Epidermal melanocyte (primary cell): ENCODE measurements around the gene ISM1.

ENCODE experiments used
- DNase-seq: peaks from one replicate; pipeline ENCODE4 v3.0.0; 2011; ENCODE audit warnings: low spot score; ENCODE audit not compliant: insufficient read length

The ISM1 gene

DNA sequence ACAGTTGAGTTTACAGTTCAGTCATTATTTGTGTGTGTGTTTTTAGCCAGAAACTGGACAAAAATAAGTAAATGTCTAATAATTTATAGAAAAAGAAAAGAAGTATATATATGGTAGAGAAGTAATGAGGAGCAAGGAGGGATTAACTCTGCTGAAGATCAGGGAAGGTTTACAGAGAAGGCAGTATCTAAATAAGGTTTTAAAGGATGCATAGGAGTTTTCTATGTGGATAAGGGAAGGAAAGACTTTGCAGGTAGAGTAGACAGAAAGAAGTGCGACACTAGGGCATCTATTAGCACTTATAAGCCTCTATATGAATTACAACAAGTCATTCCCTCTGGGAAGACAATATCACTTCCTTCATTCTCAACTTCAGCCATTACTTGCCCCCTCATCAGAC lies 34.3 kb downstream of the ISM1 start:
- DNase-seq = no peak

DNA sequence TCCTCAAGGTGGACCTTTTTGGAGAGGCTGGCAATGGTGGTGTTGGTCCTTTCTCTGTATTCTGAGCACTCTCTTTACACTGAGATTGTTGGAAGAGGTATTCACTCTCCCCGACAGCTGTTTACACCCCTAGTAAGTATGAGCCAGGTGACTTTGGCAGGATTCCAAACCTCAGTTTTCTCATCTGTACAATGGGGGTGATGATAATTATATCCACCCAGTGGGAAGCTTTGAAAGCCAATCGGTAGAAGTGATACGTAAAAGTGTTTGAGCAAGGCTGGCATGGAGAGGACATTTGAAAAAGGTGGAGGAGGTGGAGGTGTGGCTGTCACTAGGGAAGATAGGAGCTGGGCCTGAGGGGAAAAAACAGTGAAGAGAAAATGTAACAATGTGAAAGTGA lies 35.5 kb downstream of the ISM1 start:
- DNase-seq = no peak

DNA sequence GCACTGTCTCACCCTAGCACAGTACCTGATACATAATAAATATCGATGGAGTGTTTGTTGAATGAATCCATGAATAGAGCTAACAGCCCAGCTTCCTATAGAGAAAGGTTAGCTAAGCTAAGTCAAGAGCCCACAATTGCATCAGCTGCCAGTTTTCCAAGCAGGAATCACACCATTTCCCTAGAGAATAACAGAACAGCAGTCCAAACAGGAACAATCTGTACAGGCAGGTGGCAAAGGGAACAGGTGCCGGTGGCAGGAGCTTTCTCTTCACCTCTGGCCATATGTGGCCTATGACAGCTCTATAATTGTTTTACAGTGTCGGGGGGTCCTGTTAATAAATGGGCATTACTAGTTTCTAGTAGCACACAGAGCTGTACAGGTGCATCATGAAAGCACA lies 38.8 kb downstream of the ISM1 start:
- no peak for DNase-seq

DNA sequence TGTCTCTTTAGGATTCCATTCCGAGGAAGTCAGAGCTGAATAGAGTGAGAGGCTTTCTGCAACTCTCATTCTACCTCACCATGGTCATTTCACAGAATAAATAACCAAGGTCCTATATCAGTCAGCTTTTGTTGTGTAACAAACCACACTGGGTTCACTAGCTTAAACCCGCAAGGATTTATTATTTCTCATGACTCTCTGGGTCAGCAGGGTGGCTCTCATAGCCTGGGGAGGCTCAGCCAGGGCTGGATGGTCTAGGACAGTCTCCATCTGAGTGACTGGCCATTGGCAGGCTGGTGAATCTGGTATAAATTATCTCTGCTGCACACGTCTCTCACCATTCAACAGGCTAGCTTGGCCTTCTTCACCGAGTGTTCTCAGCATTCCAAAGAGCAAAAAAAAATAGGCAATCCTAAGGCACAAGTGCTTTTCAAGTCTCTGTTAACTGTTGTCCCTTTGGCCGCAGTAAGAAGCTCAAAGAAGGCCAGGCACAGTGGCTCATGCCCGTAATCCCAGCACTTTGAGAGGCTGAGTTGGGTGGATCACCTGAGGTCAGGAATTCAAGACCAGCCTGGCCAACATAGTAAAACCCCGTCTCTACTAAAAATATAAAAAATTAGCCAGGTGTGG lies 39.7 kb downstream of the ISM1 start:
- DNase-seq = no peak

DNA sequence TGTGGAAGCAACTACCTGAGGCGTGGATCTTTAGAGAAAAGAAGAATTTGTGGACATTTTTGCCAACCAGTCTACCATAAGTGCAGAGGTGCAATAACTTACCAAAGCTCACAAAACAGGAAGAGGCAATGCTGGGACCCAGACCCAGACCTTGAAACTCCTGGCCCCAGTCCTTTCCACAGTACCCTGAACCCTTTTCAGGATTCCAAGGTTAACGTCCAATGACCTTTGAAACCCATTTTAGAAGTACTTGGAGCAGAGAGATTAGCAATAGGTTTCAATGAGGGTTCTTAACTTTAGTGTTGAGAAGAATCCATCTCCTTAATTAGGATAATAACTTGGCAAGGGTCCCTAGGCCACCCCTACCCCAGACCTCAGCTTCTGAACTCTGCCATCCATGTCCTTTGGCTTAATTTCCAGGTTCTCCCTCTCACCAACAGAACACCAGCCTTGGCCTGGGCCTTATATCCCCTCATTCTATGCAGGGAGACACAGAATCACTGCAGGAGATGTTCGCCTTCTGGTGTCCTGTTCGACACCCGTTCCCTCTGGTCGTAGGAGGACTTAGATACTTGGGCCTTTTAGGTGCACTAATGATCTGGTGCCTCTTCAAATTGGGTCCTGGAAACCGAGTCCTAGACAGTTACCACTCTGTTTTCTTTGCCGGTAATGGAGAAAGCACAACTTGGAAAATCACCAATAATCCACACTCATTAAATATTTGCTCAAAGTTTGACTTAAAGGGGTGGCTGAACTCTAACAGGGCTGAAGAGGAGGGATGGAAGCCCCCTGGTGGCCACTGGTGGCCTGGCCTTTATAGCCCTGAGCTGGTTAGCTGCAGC lies 40.6 kb downstream of the ISM1 start:
- peak; percentile 70 for DNase-seq

DNA sequence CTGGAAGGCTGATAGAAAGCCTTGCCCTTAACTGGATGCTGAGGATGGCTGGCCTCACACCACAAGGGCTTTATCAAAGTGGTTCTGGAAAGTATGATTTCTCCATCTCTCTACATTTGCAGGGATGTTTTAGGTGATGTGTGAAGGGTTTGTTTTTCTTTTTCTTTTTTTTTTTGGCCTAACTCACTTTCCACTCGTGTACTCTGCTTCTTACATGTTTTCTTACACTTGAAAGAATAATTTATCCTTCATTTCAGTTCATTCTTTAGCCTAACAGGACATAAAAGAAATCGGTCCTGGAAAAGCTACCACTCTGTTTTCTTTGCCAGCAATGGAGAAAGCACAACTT lies 41.2 kb downstream of the ISM1 start:
- no peak for DNase-seq

DNA sequence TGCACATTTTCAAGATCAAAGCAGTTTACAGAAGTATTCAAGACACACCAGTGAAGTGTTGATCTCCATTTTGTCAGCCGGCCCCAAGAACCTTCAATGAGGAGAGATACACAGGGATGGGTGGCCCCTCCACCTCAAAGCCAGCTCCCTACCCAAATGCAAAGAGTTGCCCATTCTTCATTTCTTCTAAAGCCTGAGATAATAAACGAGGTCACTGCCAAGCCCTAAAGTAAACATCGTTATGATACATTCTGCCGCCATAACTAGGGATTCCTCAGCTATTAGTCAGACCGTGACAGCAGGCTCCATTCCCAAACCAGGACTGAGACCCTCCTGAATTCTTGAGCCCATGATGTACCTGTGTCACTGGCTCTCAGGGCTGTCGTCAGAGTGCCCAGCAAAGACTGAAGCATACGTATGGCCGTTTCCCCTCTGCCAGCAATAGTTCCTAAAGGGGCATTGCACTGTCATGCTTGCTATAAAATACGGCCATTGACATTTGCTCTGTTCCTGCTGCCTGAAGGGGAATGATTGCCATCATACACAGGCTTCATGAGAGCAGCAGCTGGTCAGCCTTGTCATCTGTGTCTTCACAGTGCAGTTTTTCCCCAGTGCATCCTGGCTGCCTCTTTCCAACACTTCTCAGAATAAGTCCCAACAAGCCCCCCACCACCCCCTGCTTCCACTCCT lies 41.7 kb downstream of the ISM1 start:
- no peak for DNase-seq

DNA sequence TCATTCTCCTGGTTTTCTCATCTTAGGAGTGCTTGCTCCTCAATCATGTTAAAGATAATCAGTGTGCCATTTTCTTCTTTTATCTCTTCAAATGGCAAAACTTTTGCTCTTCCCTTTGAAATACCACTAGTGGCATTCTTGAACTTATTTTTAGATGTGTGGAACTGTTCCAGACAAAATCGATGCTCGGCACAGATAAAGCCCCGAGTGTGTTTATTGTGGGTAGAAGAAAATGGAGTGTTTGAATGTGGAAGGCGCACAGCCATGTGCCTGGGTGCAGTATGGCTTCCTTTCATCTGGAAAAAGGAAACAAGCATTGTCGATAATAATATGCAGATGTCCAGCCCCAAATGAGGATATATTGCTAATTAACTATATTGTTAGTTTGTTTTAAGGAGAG lies 42.4 kb downstream of the ISM1 start:
- DNase-seq = no peak

DNA sequence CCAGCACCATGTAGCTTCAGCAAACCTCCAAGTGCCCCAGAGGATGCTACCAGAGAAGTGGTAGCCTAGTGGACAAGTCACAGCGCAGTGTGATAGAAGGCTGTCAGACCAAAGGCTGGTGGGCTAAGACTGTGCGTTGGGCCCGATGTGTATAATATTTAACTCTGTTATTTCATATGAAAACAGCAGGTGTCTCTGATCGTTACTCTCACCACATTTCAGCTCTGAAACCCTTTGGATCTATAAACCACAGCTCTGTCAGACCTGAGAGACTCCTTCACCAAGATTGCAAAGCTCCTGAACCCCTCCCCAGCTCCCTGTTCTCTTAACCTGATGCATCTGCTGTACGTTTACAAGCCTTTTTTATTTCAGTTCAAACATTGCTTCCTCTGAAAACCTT lies 43.8 kb downstream of the ISM1 start:
- DNase-seq = no peak

DNA sequence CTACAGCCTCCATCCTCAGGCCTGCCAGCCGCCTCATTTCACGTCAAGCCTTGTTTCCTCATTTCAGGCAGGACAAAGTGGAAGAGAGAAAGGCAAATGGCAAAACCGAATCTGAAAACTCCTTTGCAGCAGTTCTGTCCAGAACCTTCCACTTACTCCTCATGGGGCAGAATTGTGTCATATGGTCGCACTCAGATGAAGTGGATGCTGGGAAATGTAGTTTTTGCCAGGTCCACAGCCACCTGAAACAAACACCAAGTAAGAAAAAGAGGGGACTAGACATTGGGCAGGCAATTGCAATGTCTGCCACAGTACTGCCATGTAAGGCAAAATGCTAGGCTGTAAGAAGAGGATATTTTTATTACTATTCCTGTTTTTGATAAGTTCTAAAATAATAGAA lies 44.9 kb downstream of the ISM1 start:
- DNase-seq = no peak

DNA sequence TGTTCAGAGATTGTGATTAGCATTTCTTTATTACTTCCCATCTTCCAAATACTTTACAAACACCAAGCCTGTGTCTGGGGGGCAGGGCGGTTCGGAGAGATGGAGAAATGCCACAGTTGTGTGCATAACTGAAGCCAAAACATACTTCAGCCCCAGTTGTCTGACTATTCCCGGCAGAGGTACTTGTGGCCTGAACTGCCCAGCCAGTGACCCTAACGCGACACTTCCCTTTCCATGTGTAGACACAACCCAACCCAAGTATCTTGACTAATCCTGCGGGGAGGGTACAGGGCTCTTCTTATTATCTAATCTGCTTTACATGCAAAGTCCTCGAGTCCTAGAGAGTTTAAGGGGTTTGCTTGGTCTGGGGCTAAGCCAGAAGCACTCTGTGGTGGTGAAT lies 46.2 kb downstream of the ISM1 start:
- no peak for DNase-seq

DNA sequence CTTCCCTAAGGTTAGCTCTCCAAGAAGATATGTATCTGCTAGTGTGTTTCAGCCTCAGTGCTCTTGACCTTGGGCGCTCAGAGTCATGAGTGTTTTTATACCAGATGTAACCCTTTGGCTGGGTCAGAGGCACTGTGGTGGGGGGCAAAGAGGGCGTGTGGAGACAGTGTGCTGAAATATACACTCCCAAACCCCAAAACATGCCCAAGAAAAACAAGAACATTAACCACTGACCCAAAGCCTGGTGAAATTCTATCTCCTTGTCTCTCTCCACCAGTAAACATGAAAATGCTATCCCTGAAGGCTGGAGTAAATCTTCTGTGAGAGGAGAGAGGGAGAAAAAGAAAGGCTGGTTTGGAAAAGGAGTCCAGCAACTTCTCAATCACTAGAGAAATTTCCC lies 47.9 kb downstream of the ISM1 start:
- DNase-seq = no peak

DNA sequence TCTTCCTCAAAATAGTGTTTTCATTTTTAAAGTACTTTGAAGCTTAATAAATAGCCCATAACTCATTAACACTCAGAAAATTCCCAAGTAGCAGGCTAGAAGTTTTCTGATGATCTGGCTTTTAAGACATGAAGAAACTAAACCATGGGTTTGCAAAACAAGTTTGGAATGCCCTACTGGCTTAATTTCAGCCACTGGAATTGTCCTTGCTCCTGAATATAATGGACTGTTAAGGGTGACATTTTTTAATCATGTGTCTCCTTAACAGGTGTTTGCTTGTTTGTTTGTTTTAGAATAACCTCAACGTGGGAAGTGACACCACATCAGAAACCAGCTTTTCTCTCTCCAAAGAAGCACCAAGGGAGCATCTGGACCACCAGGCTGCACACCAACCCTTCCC lies 49.1 kb downstream of the ISM1 start:
- DNase-seq = no peak

DNA sequence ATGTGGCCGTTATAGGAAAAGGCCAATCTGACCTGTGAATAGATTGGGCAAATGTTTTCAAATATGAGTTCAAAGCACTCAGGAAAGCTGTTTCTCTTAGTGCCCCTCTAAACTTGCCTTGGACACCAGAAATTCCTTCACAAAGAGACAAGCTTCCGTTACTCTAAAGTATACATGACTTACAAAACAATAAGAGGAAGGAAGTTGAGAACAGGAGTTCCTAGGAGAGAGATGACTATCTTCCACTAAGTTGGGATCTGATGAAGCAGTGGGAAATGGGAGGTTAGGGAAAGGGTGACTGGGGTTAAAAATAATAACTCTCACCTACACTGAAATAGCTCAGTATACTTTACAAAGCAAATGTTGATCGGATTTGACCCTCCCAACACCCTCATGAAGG lies 50.0 kb downstream of the ISM1 start:
- DNase-seq = no peak

DNA sequence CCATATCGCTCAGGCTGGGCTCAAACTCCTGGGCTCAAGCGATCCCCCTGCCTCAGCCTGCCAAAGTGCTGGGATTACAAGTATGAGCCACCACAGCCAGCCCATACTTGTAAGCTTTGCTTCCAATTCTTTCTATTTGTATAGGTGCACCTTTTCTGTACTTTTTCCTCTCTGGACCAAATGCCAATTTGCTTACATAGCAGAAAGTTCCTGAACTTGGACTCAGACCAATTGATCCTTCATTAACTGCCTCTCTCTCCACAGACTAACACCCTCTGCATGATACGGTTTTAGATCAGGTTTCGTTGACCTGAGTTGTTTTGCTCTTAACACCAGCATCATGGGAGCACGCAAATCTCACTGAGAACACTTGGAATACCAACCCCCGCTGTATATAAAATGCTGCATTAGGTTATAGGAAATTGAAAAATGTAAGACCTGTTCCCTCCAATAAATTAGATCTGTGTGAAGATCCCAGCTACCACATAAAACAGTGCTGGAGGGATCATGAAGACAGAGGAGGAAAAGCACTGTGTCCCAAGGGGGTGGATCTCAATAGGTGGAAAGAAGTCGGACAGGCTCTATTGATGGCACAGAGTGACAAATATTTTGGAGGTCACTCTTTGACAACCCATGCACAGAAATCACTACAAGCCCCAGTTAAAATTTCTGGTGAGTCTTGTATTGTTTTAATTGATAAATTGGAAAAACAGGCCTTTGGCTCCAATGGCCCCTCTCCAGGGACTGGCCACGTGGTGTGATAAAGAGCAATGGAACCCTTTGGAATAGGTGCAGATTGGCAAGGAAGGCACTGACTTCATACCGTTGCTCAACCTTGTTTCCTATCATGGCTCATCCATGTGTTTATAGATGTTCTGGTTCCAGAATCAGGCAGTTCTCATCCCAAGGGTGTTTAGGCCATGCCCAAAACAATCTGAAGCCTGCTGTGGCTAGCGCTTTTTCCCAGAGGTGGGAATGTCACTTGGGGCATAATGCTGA lies 51.2 kb downstream of the ISM1 start:
- no peak for DNase-seq

DNA sequence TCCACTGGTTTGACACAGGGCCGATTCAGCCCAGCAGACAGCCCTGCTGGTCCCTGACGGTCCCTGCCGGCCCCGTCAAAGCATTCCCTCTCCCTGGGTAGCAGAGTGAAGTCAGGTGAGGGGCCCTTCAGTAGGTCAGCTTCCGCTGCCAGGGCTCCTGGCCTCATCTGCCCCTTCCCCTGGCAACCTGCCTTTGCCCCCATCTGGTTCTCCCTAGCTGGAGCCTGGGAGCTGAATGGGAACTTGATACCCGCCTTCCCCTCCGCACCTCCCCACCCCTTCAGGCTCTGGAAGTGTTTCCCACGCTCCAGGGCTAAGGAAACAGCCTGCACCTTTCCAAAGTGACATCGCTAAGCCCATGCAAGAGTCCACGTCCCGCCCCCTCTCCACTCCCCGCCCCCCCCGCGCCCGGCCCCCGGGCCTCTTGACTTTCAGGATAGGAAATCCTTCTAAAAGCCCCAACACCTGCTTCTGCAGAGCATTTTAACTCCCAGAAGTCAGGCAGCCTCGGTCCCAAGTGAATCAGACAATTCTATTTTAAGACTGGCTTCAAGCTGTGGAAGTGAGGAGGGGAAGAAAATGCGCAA lies 53.3 kb downstream of the ISM1 start:
- no peak for DNase-seq

DNA sequence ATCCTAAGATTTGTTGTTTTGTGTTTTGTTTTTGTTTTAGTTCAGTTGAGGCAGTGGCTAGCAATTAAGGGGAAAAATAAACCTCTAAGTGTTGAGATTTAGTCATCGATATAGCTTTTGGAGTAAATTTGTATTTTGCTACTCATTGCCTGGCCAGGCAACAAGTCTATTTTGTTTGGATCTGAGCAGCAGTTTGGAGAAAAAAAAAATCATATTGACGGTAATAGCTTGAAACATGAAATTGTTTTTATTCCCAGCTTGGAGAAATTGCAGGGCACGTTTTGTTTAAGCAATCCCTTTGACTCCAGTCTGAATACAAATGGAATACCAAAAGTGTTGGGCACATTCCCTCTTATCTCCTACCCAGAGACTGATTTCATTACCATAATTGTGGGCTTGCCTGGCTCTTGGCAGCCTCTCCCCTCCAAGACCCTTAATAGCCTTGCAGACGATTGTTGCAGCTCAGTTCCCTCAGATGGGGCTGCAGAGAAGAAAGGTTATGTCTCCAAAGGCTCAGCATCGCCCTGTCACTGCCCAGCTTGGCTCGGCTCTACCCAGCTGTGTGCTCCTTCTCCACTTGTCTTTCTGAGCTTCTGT lies 56.0 kb downstream of the ISM1 start:
- DNase-seq = no peak

DNA sequence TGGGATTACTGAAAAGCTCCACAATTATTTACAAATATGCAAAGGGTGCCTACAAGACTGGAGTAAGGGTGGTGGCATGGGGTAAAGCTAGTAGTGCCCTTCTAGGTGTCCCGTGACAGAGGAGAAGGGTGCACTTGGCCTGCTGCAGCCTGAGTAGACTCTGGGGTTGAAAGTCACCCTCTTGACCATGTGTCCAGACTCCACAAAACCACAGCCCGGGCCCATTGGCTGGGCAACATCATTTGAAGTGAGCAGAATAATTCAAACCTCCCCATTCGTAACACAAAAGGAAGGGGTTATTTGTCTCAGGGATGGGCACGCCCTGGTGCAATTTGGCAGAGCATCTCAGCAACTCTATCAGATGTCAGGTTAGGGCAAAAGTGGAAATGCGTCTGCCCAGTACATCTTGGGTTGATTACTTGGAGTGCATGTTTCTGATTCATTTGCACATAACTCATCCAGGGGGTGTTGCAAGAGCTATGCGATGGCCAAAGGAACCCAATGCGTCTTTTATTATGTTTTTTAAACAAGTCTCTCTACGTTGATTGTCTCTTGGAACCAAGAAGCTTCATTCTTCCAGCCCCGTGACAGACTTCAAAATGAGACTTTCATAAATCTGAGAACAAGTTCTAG lies 56.7 kb downstream of the ISM1 start:
- DNase-seq = peak; percentile 36

DNA sequence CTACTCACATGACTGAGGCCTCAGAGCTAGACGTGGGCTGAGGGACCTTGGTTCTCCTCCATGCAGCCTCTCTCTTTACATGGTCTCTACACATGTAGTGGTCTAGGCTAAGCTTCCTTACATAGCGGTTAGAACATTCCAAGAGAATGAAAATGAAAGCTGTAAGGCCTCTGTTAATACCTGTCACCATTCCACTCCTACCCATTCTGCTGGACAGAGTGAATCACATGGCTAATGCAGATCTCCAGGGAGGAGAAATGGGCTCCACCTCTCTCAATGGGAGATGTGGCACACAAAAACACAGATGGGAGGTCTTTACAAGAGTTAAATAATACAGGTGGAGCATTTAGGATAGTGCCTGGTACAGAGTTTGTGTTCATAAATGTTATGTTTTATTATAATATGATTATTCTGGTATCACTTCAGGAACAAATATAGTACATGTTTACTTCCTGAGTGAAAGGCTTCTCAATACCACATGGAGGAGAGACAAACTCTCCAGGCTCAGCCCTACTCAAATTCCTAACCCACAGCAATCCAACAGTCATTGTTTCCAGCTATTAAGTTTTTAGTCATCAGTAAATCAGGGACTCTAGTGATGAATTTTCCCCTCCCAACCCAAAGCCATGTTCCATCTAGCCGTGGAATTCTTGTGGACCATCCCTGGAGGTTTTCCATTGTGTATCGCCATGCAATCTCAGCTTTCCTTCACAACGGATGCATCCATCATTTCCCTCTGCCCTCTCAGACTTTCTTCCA lies 57.9 kb downstream of the ISM1 start:
- no peak for DNase-seq
